Measurements from ENCODE around the gene SLC9A7.

DNA sequence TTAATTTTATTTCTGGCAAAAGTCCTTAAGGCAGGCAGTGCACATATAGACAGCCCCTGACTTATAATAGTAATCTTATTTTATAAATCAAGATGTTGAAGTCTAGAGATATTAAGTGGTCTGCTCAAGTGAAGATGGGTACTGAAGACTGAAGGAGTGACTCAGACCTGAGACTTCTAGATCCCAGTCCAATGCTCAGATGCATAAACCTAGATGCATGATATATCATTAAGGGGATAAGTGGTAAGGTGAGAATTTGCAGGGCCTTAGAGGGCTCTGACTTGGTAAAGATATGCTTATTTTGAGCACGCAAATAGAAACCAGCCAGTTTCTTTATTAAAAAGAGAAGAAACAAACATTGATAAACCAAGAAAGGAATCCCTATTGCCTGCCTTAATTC, 42.9 kb downstream of the SLC9A7 start:
- TF ChIP-seq, protein P1, sequence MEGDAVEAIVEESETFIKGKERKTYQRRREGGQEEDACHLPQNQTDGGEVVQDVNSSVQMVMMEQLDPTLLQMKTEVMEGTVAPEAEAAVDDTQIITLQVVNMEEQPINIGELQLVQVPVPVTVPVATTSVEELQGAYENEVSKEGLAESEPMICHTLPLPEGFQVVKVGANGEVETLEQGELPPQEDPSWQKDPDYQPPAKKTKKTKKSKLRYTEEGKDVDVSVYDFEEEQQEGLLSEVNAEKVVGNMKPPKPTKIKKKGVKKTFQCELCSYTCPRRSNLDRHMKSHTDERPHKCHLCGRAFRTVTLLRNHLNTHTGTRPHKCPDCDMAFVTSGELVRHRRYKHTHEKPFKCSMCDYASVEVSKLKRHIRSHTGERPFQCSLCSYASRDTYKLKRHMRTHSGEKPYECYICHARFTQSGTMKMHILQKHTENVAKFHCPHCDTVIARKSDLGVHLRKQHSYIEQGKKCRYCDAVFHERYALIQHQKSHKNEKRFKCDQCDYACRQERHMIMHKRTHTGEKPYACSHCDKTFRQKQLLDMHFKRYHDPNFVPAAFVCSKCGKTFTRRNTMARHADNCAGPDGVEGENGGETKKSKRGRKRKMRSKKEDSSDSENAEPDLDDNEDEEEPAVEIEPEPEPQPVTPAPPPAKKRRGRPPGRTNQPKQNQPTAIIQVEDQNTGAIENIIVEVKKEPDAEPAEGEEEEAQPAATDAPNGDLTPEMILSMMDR (IDR thresholded peaks at IDR 0.05; ENCODE audit: low read length), result no peak
- no peak for TF ChIP-seq EZH2phosphoT487 (IDR thresholded peaks at IDR 0.05; ENCODE audit: low read length)

Measured in MM.1S (cell line).